Measurements from ENCODE around the gene TDRD12.

GRCh38 chr19:32862173-32862572 is 142.6 kb downstream of the TDRD12 start:
- TF ChIP-seq CTCF (optimal IDR thresholded peaks at IDR 0.05 in 1 of 3, IDR thresholded peaks at IDR 0.05 in 1 of 3, conservative IDR thresholded peaks at IDR 0.05 in 1 of 3; ENCODE audit: extremely low read depth in 1 of 3, insufficient read depth in 2 of 3, low read length in 3 of 3) (no peak), EZH2 (IDR thresholded peaks at IDR 0.05; ENCODE audit: low read length) (no peak)
